DND-41 (cell line): ENCODE results near the gene GPR12.

Experiments
- CTCF ChIP-seq: IDR thresholded peaks from 2 replicates; pipeline ENCODE4 v1.5.1; 2012; ENCODE audit warnings: borderline replicate concordance, low read length, moderate library complexity, mild to moderate bottlenecking; ENCODE audit not compliant: poor library complexity, severe bottlenecking; ENCODE audit errors: extremely low read depth
- EZH2 ChIP-seq: IDR thresholded peaks from 3 replicates; pipeline ENCODE4 v1.6.1; 2012; ENCODE audit warnings: borderline replicate concordance, low read depth, mild to moderate bottlenecking, moderate library complexity, low read length, inconsistent platforms; ENCODE audit not compliant: severe bottlenecking

GRCh38 chr13:26710166-26710565 lies 50.4 kb downstream of the GPR12 start:
- TF ChIP-seq CTCF (no peak), EZH2 (no peak)
